Stimulated activated CD4-positive, alpha-beta T cell treated with anti-CD3 and anti-CD28 coated beads, Interleukin-12 subunit alpha, Interleukin-12 subunit beta, amount 100 ng/mL, for 24 hours (primary cell): ENCODE measurements around the gene NCOR1.

Source experiments
- DNase-seq, 2 experiments: peaks; one replicate each; pipeline ENCODE4 v3.0.0-alpha.2; 2020; ENCODE audit warnings: low read depth in 2 of 2

NCOR1 gene

DNA sequence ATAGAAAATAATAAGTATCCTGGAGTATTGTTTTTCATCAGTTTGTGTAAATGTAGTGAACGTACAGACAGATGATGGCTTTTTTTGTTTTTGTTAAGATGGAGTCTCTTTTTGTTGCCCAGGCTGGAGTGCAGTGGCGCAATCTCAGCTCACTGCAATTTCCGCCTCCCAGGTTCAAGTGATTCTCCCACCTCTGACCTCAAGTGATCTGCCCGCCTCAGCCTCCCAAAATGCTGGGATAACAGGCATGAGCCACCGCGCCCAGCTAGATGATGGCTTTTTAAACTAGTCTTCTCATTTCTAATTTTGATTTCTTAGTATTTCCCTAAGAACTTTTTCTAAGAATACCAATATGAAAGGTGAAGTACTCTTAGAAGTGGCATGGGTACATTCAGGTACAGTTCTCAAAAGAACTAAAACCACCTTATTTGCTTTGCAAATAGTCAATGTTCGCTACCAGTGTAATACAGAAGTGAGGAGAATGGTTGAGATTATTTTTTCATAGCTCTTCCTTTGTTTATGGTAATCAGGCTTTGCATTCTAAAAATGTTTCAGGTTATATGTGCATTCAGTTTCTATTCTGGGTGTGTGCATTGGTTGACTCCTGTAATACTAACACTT is 181.5 kb downstream of the NCOR1 start:
- no peak for DNase-seq

GRCh38 chr17:16027708-16028584 is 187.4 kb downstream of the NCOR1 start:
- peak; percentile 13 to 39 for DNase-seq

DNA sequence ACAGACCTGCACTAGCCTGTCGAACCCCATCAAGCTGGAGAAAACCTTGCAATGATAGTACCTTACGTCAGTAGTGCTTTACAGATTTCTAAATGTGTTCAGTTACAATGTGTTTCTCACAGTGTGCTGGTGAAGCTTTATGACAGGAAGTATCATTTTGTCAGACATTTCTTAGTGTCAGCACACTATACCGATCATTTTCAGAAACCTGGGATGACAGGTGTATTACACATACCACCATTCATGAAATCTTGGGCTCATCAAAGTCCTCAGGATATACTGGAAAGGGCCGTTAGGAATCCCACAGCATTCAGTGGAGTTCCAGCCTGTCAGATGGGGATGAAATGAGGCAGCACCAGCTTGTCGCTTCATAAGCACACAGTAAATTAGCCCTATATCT is 188.4 kb downstream of the NCOR1 start:
- DNase-seq = no peak

GRCh38 chr17:16025202-16025601 is 190.1 kb downstream of the NCOR1 start:
- no peak for DNase-seq

DNA sequence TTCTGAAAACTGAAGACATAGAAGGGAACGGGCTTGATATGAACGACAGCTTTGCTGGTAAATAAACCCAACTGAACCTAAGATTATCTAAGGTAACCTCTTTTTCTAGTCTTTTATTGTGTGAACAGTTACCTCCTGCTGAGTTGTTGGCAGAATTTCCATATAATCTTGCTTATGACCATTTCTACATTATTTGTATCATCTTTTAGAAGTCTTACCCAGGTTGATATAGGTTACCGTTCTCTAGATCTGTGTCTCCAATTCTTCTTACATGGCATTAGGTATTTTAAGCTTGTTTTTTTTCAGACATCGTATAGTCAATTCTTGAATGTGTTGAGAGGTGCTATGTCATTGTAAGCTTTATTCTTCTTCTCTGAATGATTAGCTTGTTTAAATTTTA is 191.5 kb downstream of the NCOR1 start:
- DNase-seq = no peak

GRCh38 chr17:16019347-16019746 is 196.0 kb downstream of the NCOR1 start:
- DNase-seq = no peak

- DNase-seq = no peak
Measured at GRCh38 chr17:16013943-16014407, 201.4 kb downstream of the NCOR1 start.

- DNase-seq = no peak
Measured at GRCh38 chr17:16007439-16007838, 207.9 kb downstream of the NCOR1 start.

- no peak for DNase-seq
Measured at GRCh38 chr17:16005636-16006035, 209.7 kb downstream of the NCOR1 start.

- DNase-seq = no peak
Measured at GRCh38 chr17:16003841-16004240, 211.5 kb downstream of the NCOR1 start.

DNA sequence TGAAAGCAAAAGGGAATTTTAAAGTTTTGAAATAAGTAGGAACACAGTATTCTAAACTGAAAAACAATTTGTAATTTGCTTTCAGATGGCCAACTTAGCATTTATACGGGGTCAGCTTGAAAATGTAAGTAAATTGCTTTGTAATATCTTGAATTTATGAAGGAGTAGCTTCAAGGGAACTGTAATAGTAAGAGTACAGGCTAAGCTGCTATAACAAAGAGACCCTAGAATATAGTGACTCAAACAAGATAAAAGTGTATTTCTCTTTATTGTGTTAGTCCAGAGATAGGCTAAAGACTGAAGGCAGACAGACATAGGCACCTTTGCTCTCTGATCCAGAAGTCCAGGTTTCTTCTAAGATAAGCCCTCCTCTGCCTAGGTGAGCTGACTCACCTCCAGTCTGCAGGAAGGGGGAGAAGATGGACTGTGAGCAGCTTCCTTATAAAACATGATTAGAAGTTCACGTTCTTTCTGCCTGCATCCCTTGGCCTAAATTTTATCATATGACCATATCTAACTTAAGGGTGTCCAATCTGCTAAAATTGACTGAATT is 212.6 kb downstream of the NCOR1 start:
- no peak for DNase-seq

- no peak for DNase-seq
Measured at GRCh38 chr17:16001226-16001897, 214.0 kb downstream of the NCOR1 start.

GRCh38 chr17:15999974-16000827 is 215.1 kb downstream of the NCOR1 start:
- no peak for DNase-seq

DNA sequence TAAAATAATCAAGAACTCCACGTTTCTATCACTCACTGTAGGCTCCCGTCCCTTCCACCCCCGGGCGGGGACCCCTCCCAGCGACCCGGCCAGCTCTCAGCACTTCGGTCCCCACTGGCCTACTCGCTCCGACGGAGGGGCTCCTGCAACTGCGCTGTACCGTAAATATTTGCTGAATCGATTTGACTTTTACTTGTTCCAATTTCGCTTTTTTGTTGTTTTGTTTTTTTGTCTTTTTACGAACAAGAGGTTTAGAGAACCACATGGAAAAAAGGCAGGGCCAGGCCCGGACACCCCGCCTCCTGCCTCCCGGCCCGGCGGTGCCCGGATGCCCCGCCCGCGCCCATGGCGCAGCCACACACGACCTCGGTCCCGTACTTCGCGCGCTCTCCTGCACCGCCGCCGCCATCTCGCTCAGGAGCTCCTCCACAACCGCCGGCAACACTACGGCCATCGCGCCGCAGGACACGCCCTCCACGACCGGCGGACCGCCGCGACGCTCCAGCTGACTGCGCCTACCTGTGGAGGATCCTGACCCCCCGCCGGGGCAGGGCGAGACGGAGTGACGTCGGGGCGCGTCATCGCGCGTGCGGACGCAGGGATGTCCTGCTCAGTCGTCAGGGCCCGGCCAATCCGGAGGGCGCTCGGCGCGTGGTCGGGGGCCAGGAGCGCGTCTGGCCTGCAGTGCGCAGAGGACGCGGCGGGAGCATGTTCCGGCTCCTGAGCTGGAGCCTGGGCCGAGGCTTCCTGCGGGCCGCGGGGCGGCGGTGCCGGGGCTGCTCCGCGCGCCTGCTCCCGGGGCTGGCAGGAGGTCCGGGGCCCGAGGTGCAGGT is 216.0 kb downstream of the NCOR1 start, which contains the start of the genes TTC19 and ZSWIM7:
TSS of gene TTC19 (plus strand) at position 684 of the 833 bp plus-strand sequence. CDS start at position 709, 25 bp downstream.
TSS of gene ZSWIM7 (minus strand) at position 564 of the 833 bp plus-strand sequence. CDS start at position 454, 110 bp downstream.
- DNase-seq = peak; percentile 88 to 95

- no peak for DNase-seq
Measured at GRCh38 chr17:15998031-15998562, 217.2 kb downstream of the NCOR1 start.

- DNase-seq = no peak
Measured at GRCh38 chr17:15996322-15996721, 219.0 kb downstream of the NCOR1 start.

GRCh38 chr17:15981646-15982580 is 233.4 kb downstream of the NCOR1 start:
- DNase-seq = no peak

- no peak for DNase-seq
Measured at GRCh38 chr17:15981208-15981607, 234.1 kb downstream of the NCOR1 start.
